HEK293 (cell line): ENCODE measurements around the gene SERHL2.

Experiments
- CTCF ChIA-PET: fragments of 350-600 bp; formaldehyde crosslinking; extraction: SDS; loops from one replicate; lab custom pipeline; 2021; ENCODE audit warnings: antibody characterized with exemption; lab: Yijun Ruan, JAX
- POLR2A ChIA-PET: fragments of 300-600 bp; formaldehyde crosslinking; extraction: SDS; loops from one replicate; lab custom pipeline; 2020; ENCODE audit warnings: antibody characterized with exemption, inconsistent platforms; lab: Yijun Ruan, JAX
- H3K27ac ChIP-seq: fragments of 200-500 bp; sonication (Bioruptor generic); 2 replicates; pipeline ENCODE4 v1.5.1; 2014; ENCODE audit warnings: low read depth, low read length, control low read depth, inconsistent platforms; ENCODE audit errors: extremely low read depth
- H3K36me3 ChIP-seq, 2 experiments: fragments of 200-500 bp in 1 of 2; sonication (Bioruptor generic) in 1 of 2; 1 replicate in 1 of 2; 2 replicates in 1 of 2; pipeline ENCODE4 v1.5.1; 2014 to 2017; ENCODE audit warnings: inconsistent platforms in 2 of 2, low read length in 2 of 2; ENCODE audit not compliant: control insufficient read depth in 2 of 2, insufficient read depth in 1 of 2
- H3K4me1 ChIP-seq: fragments of 200-500 bp; sonication (Bioruptor generic); 2 replicates; pipeline ENCODE4 v1.5.1; 2014; ENCODE audit warnings: mild to moderate bottlenecking, low read length, inconsistent platforms; ENCODE audit not compliant: control insufficient read depth, insufficient read depth
- H3K4me3 ChIP-seq: 2 replicates; pipeline ENCODE4 v1.5.1; 2011; ENCODE audit warnings: low read depth, mild to moderate bottlenecking, control low read depth, low read length, moderate library complexity
- H3K9me3 ChIP-seq: fragments of 200-500 bp; sonication (Bioruptor generic); 2 replicates; pipeline ENCODE4 v1.5.1; 2014; ENCODE audit warnings: low read depth, low read length, inconsistent platforms; ENCODE audit not compliant: control insufficient read depth, insufficient read depth
- BCL11A ChIP-seq: fragments of 450-650 bp; formaldehyde crosslinking; IDR thresholded peaks from 2 replicates; pipeline ENCODE4 v1.5.1; 2016; ENCODE audit warnings: low read depth, missing biosample characterization, missing genetic modification characterization
- GLI4 ChIP-seq: fragments of 450-650 bp; formaldehyde crosslinking; IDR thresholded peaks from 2 replicates; pipeline ENCODE4 v1.5.1; 2016; ENCODE audit warnings: missing biosample characterization, missing genetic modification characterization
- KLF8 ChIP-seq: fragments of 450-650 bp; formaldehyde crosslinking; IDR thresholded peaks from 2 replicates; pipeline ENCODE4 v1.5.1; 2016; ENCODE audit warnings: missing biosample characterization, missing genetic modification characterization
- MEIS1 ChIP-seq: sonication (generic); formaldehyde crosslinking; IDR thresholded peaks from 2 replicates; pipeline ENCODE4 v1.8.1; 2022; ENCODE audit warnings: missing genetic modification reagents, mild to moderate bottlenecking, borderline replicate concordance
- PRDM6 ChIP-seq: fragments of 450-650 bp; formaldehyde crosslinking; IDR thresholded peaks from 2 replicates; pipeline ENCODE4 v1.5.1; 2017; ENCODE audit warnings: missing biosample characterization, missing genetic modification characterization
- RBAK ChIP-seq: fragments of 450-650 bp; formaldehyde crosslinking; IDR thresholded peaks from 2 replicates; pipeline ENCODE4 v1.5.1; 2016; ENCODE audit warnings: missing biosample characterization, missing genetic modification characterization
- SCRT1 ChIP-seq: fragments of 450-650 bp; formaldehyde crosslinking; IDR thresholded peaks from 2 replicates; pipeline ENCODE4 v1.5.1; 2016; ENCODE audit warnings: missing biosample characterization, missing genetic modification characterization, borderline replicate concordance
- SCRT2 ChIP-seq: fragments of 450-650 bp; formaldehyde crosslinking; IDR thresholded peaks from 2 replicates; pipeline ENCODE4 v1.5.1; 2016; ENCODE audit warnings: missing biosample characterization, missing genetic modification characterization
- TCF7L2 ChIP-seq: IDR thresholded peaks from 2 replicates; pipeline ENCODE4 v1.6.1; 2011; ENCODE audit warnings: low read depth, mild to moderate bottlenecking, inconsistent platforms, low read length, moderate library complexity, borderline replicate concordance
- TRIM28 ChIP-seq: IDR thresholded peaks from 2 replicates; pipeline ENCODE4 v1.6.1; 2011; ENCODE audit warnings: low read length, control low read depth, borderline replicate concordance
- YY1 ChIP-seq: fragments of 450-650 bp; formaldehyde crosslinking; IDR thresholded peaks from 2 replicates; pipeline ENCODE4 v1.5.1; 2018; ENCODE audit warnings: missing biosample characterization, missing genetic modification characterization
- ZBTB10 ChIP-seq: fragments of 450-650 bp; formaldehyde crosslinking; IDR thresholded peaks from 2 replicates; pipeline ENCODE4 v1.5.1; 2016; ENCODE audit warnings: missing biosample characterization, missing genetic modification characterization
- ZBTB6 ChIP-seq: fragments of 450-650 bp; formaldehyde crosslinking; IDR thresholded peaks from 2 replicates; pipeline ENCODE4 v1.5.1; 2017; ENCODE audit warnings: missing biosample characterization, missing genetic modification characterization
- ZBTB7A ChIP-seq: fragments of 450-650 bp; formaldehyde crosslinking; IDR thresholded peaks from 2 replicates; pipeline ENCODE4 v1.5.1; 2016; ENCODE audit warnings: low read depth, missing biosample characterization, missing genetic modification characterization
- ZBTB8A ChIP-seq: fragments of 450-650 bp; formaldehyde crosslinking; IDR thresholded peaks from 2 replicates; pipeline ENCODE4 v1.5.1; 2016; ENCODE audit warnings: missing biosample characterization, missing genetic modification characterization
- ZEB2 ChIP-seq: fragments of 450-650 bp; formaldehyde crosslinking; IDR thresholded peaks from 2 replicates; pipeline ENCODE4 v1.5.1; 2016; ENCODE audit warnings: missing biosample characterization, missing genetic modification characterization
- ZFP37 ChIP-seq: fragments of 450-650 bp; formaldehyde crosslinking; IDR thresholded peaks from 2 replicates; pipeline ENCODE4 v1.5.1; 2016; ENCODE audit warnings: missing biosample characterization, missing genetic modification characterization
- ZNF10 ChIP-seq: fragments of 450-650 bp; formaldehyde crosslinking; IDR thresholded peaks from 2 replicates; pipeline ENCODE4 v1.5.1; 2017; ENCODE audit warnings: missing biosample characterization, missing genetic modification characterization
- ZNF121 ChIP-seq: fragments of 450-650 bp; formaldehyde crosslinking; IDR thresholded peaks from 2 replicates; pipeline ENCODE4 v1.5.1; 2016; ENCODE audit warnings: missing biosample characterization, missing genetic modification characterization
- ZNF138 ChIP-seq: fragments of 450-650 bp; formaldehyde crosslinking; IDR thresholded peaks from 2 replicates; pipeline ENCODE4 v1.5.1; 2016; ENCODE audit warnings: missing biosample characterization, missing genetic modification characterization, borderline replicate concordance
- ZNF146 ChIP-seq: fragments of 450-650 bp; formaldehyde crosslinking; IDR thresholded peaks from 2 replicates; pipeline ENCODE4 v1.5.1; 2016; ENCODE audit warnings: missing biosample characterization, missing genetic modification characterization
- ZNF175 ChIP-seq: fragments of 450-650 bp; formaldehyde crosslinking; IDR thresholded peaks from 2 replicates; pipeline ENCODE4 v1.5.1; 2016; ENCODE audit warnings: missing biosample characterization, missing genetic modification characterization
- ZNF2 ChIP-seq: fragments of 450-650 bp; formaldehyde crosslinking; IDR thresholded peaks from 2 replicates; pipeline ENCODE4 v1.5.1; 2016; ENCODE audit warnings: missing biosample characterization, missing genetic modification characterization
- ZNF433 ChIP-seq: fragments of 450-650 bp; formaldehyde crosslinking; IDR thresholded peaks from 2 replicates; pipeline ENCODE4 v1.5.1; 2016; ENCODE audit warnings: missing biosample characterization, missing genetic modification characterization, low read depth
- ZNF530 ChIP-seq: fragments of 450-650 bp; formaldehyde crosslinking; IDR thresholded peaks from 2 replicates; pipeline ENCODE4 v1.5.1; 2016; ENCODE audit warnings: low read depth, missing biosample characterization, missing genetic modification characterization
- ZNF548 ChIP-seq: fragments of 450-650 bp; formaldehyde crosslinking; IDR thresholded peaks from 2 replicates; pipeline ENCODE4 v1.5.1; 2016; ENCODE audit warnings: missing biosample characterization, missing genetic modification characterization
- ZNF560 ChIP-seq: fragments of 450-650 bp; formaldehyde crosslinking; IDR thresholded peaks from 2 replicates; pipeline ENCODE4 v1.5.1; 2017; ENCODE audit warnings: missing biosample characterization, missing genetic modification characterization, borderline replicate concordance
- ZNF626 ChIP-seq: fragments of 450-650 bp; sonication (Bioruptor Pico); formaldehyde crosslinking; IDR thresholded peaks from 2 replicates; pipeline ENCODE4 v1.5.1; 2018; ENCODE audit warnings: missing biosample characterization, missing genetic modification characterization, inconsistent platforms
- ZNF664 ChIP-seq: fragments of 450-650 bp; formaldehyde crosslinking; IDR thresholded peaks from 2 replicates; pipeline ENCODE4 v1.5.1; 2016; ENCODE audit warnings: missing biosample characterization, missing genetic modification characterization
- ZNF791 ChIP-seq: fragments of 450-650 bp; formaldehyde crosslinking; IDR thresholded peaks from 2 replicates; pipeline ENCODE4 v1.5.1; 2016; ENCODE audit warnings: missing biosample characterization, missing genetic modification characterization

Gene SERHL2

GRCh38 chr22:42602470-42602869 is 48.7 kb downstream of the SERHL2 start:
- TF ChIP-seq ZNF2 (no peak), ZNF791 (tag by site-specific recombination) (no peak), ZNF10 (tag by site-specific recombination) (no peak), ZNF175 (tag by site-specific recombination) (no peak), ZBTB8A (tag by site-specific recombination) (no peak), ZBTB7A (tag by site-specific recombination) (no peak), TRIM28 (no peak), ZBTB10 (tag by site-specific recombination) (no peak), RBAK (tag by site-specific recombination) (no peak), ZBTB6 (tag by site-specific recombination) (no peak), MEIS1 (CRISPR knock-in tag) (no peak), ZFP37 (tag by site-specific recombination) (no peak), BCL11A (tag by site-specific recombination) (no peak), SCRT1 (no peak), ZEB2 (tag by site-specific recombination) (no peak)
- POLR2A ChIA-PET, result no interaction called here

GRCh38 chr22:42603427-42603826 is 49.7 kb downstream of the SERHL2 start:
- TF ChIP-seq YY1 (tag by site-specific recombination) (no peak), PRDM6 (tag by site-specific recombination) (no peak), ZNF560 (no peak), ZNF146 (tag by site-specific recombination) (no peak), ZNF138 (tag by site-specific recombination) (no peak), SCRT2 (tag by site-specific recombination) (no peak), ZNF548 (tag by site-specific recombination) (no peak), ZBTB10 (tag by site-specific recombination) (no peak), ZNF433 (tag by site-specific recombination) (no peak), KLF8 (tag by site-specific recombination) (no peak), ZNF121 (tag by site-specific recombination) (no peak), GLI4 (tag by site-specific recombination) (no peak), ZNF530 (tag by site-specific recombination) (no peak), ZNF664 (tag by site-specific recombination) (no peak), TCF7L2 (no peak), ZNF626 (no peak)
- no peaks in the 10 kb centered on the region for H3K4me1 ChIP-seq
- ChIA-PET POLR2A (no interaction called here), CTCF (interaction anchor here (0.6 to 0.7 kb wide), 2 partner anchors 9 to 34 kb away, joined by 4 read pairs; no protein-coding TSS in a partner anchor)
- H3K36me3 ChIP-seq, result peaks cover 45 to 79% of the 10 kb centered on the region in 2 experiments
- no peak overlapping the region for H3K27ac ChIP-seq
- no peaks in the 10 kb centered on the region for H3K9me3 ChIP-seq
- no peak overlapping the region for H3K4me3 ChIP-seq

More at GRCh38 chr22:42602470-42602869, 48.7 kb downstream of the SERHL2 start:
- H3K27ac ChIP-seq, result no peak overlapping the region
- H3K36me3 ChIP-seq, result peaks cover 50 to 84% of the 10 kb centered on the region in 2 experiments
- no peaks in the 10 kb centered on the region for H3K9me3 ChIP-seq
- no peak overlapping the region for H3K4me3 ChIP-seq
- CTCF ChIA-PET, result interaction anchor here (0.6 to 0.7 kb wide), 2 partner anchors 280 to 877 kb away, joined by 3 to 4 read pairs; no protein-coding TSS in a partner anchor
- H3K4me1 ChIP-seq, result no peaks in the 10 kb centered on the region
